HG03575 (cell line): ENCODE data around the gene HOXC5.
"Not testable (repeated sequence)": the region's sequence is repeated elsewhere in the genome, so short reads cannot be mapped to it uniquely, and the experiment has no call there.

ENCODE experiments used
- ATAC-seq: cut with Tn5 transposase; IDR thresholded peaks from one replicate; pipeline ENCODE4 v1.9.1; 2021; ENCODE audit not compliant: unreplicated experiment, insufficient number of reproducible peaks, low FRiP score; ENCODE audit errors: extremely low read depth

Gene HOXC5

DNA sequence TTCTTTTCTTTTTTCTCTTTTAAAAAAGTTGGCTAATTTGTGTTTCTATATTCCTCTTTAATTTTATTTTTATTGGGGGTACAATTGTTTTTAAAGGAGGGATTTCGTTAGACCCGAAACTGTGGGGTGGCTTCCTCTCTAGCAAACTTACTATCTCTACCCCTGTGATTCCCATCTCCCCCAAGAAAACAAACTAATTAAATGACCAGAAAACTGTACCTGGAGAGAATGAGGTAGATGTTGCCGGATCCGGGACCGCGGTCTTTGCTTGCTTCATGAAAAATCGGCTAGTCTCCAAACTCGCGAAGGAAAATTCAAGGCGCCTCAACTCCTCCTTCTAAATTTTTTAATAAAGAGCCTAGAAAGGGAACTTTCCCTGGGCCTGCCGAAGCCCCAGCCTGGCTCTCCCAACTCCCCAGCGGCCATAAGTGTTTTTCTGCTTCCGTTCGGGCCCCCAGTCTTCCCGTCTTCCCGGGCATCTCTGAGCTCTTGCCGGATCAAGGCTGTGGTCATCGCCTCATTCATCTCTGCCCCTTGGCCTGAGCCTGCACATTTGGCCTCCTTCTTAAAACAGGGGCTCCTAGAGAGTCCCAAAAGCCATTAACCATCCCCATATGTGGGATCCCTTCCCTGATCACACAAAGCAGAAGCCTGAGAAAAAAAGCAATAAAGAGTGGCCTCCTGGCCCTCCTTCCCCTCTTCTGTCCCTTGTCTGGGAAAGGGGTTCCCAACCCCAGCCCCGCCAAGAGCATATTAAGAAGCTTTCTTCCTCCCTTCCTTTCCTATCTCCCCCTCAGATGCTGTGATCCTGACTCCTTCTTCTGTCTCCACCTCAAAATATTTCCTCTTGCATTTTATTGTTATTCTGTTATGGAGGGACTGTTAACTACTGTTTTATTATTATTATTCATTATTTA is 47.4 kb downstream of the HOXC5 start:
- ATAC-seq: not testable (repeated sequence)

- ATAC-seq: not testable (repeated sequence)
Observed at GRCh38 chr12:54081053-54081514, 48.2 kb downstream of the HOXC5 start.

- ATAC-seq: not testable (repeated sequence)
Observed at GRCh38 chr12:54081581-54082396, 48.9 kb downstream of the HOXC5 start.

DNA sequence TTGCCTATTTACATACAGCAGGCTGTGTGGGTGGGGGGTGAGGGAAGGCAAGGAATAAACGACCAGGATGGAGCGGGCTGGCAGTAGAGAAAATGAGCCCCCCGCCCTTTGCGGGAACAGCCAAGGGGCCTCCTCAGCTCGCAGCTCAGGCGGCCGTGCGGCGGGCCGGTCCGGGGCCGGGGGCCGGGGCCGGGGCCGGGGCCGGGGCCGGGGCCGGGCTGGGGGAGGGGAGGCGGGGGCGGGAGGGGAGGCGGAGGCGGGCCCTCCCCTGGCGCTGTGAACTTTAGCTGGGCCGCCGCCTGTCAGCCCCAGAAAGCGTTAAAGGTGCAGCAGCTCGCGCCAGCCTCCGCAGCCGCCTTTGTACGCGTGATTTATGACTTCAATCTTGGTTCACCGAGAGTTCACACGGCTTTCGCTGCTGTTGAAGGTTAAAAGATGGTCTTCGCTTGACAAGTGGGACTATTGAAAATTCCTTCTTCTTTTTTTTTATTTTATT is 49.6 kb downstream of the HOXC5 start:
- ATAC-seq: no peak
